Measurements from ENCODE around the gene DNAL4.
"Not testable (repeated sequence)": the region's sequence is repeated elsewhere in the genome, so short reads cannot be mapped to it uniquely, and the experiment has no call there.

Gene DNAL4

DNA sequence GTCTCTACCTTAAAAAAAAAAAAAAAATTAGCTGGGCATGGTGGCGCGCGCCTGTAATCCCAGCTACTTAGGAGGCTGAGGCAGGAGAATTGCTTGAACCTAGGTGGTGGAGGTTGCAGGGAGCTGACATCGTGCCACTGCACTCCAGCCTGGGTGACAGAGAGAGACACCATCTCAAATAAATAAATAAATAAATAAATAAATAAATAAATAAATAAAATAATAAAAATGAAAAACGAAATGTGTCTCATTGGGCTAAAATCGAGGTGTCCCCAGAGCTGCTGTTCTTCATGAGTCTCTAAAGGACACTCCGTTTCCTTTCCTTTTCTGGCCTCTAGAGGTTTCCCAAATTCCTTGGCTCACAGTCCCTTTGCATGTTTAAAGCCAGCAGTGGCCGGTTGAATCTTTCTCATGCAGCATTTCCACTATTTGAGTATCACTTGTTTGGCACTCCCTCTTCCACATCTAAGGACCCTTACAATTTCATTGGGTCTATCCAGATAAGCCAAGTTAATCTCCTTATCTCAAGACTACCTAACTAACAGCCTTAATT, 11.2 kb upstream of the DNAL4 start:
- not testable (repeated sequence) for H3K36me3 Mint-ChIP-seq, H3K4me3 Mint-ChIP-seq, H3K9me3 Mint-ChIP-seq, H3K4me1 Mint-ChIP-seq, ATAC-seq, H3K27ac Mint-ChIP-seq
- peaks cover 52% of the 10 kb centered on the region for H3K27me3 Mint-ChIP-seq

DNA sequence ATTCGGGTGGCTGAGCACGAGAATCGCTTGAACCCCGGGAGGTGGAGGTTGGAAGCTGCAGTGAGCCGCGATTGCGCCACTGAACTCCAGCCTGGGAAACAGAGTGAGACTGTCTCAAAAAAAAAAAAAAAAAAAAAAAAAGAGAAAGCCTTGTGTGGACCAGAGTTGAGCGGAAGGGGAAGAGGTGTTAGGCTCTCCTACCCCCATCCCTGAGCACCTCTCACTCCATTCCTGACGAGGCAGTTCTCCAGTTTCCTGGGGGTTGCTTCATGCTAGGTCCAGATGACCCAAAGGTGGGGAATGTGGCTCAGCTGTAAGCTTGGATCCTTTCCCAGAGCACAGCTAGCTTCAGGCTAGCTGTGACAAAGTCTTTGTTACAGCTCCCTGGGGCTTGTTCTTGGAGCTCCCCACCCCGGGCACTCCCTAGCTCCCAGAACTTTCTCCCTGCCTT, 8.8 kb upstream of the DNAL4 start:
- H3K4me3 Mint-ChIP-seq, result no peak overlapping the region
- no peak overlapping the region for H3K27ac Mint-ChIP-seq
- H3K4me1 Mint-ChIP-seq, result peaks cover 9% of the 10 kb centered on the region
- no peaks in the 10 kb centered on the region for H3K36me3 Mint-ChIP-seq
- H3K27me3 Mint-ChIP-seq, result peaks cover 57% of the 10 kb centered on the region
- ATAC-seq, result no peak
- no peaks in the 10 kb centered on the region for H3K9me3 Mint-ChIP-seq

DNA sequence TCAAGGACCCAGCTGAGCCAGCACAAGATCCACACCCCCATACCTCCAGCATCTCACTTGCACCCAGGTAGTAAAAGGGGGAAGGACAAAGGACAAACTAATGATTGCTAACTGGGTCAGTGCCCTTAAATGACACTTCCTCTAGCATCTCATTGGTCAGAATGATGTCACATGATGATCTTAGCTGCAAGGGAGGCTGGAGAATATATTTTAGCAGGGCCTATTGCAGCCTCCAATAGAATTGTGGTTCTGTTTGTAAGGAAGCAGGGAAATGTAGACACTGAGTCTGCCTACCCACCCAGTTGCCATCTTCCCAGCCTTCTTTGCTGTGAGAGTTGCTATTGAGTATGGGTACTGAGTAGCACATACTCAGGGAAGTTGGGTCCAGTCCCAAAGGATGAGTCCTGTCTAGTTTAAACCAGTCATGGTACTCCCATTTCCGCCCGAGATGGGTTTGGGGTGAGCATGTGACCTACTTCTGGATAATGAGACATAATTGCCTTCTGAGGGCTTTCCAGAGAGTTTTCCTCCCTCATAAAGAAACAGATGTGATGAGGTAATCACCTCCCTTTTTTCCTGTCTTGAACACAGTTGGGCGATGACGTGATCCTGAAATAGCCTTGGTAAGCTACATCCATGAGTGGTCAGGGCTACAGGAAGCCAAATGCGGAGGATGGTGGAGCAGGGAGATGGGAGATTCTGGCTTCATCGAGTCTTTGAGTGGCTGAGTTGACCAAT, 5.5 kb upstream of the DNAL4 start:
- Mint-ChIP-seq H3K36me3 (no peaks in the 10 kb centered on the region), H3K4me3 (no peak overlapping the region), H3K4me1 (peaks cover 9% of the 10 kb centered on the region), H3K27me3 (peaks cover 73% of the 10 kb centered on the region), H3K27ac (no peak overlapping the region), H3K9me3 (no peaks in the 10 kb centered on the region)
- no peak for ATAC-seq

DNA sequence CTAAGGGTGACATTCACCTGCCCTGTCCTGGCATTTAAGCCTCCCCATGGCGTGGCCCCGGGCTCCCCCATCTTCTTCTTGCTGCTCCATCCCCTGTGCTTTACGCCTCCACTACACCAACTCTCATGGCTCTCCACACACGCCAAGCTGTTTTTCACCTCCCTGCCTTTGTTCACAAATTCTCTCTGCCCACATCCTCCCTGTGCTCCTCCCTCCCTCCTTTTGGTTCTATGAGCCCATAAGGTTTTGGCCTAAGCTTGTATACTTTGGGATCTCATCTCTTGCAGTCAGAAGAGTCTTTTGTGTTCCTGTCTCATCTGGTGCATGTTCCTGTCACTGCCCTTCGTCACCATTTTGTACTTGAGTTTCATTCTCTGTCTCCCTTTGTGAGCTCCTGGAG, 4.6 kb upstream of the DNAL4 start:
- no peak overlapping the region for H3K4me3 Mint-ChIP-seq
- peaks cover 6% of the 10 kb centered on the region for H3K4me1 Mint-ChIP-seq
- H3K9me3 Mint-ChIP-seq, result no peaks in the 10 kb centered on the region
- H3K27ac Mint-ChIP-seq, result no peak overlapping the region
- no peak for ATAC-seq
- peaks cover 64% of the 10 kb centered on the region for H3K27me3 Mint-ChIP-seq
- no peaks in the 10 kb centered on the region for H3K36me3 Mint-ChIP-seq

DNA sequence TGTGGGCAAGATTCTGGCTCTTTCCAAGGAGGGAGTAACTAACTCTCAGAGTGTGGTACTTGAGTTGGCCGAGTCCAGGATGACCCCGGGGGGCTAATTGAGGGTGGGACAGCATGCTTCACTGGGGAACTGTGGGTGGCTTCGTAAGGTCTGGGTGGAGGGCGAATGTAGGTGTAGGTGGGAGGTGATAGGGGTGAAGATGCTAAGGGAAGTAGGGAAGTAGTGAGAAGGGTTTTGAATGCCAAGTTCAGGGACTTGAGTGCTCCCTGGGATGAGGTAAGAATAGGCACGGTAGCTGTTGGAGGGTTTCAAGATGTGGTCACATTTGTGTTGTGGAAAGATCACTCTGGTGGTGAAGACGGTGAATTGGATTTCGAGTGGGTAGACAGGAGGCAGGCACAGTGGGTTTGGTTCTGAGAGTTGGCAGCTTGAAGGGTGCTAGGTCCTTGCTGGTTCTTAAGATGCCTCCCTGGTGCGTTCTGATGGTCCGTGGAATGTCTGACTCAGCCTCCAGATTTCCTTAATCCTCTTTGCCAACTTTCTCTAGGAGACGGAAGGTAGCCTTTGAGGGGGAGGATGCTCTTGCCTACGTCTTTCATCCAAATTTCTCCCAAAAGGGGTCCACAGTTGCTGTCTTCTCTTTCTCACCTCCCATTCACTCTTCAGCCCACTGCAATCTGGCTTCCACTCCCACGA, 2.5 kb upstream of the DNAL4 start:
- Mint-ChIP-seq H3K9me3 (no peaks in the 10 kb centered on the region), H3K4me3 (no peak overlapping the region), H3K27ac (no peak overlapping the region), H3K27me3 (peaks cover 44% of the 10 kb centered on the region), H3K4me1 (peaks cover 7% of the 10 kb centered on the region), H3K36me3 (no peaks in the 10 kb centered on the region)
- ATAC-seq, result no peak

DNA sequence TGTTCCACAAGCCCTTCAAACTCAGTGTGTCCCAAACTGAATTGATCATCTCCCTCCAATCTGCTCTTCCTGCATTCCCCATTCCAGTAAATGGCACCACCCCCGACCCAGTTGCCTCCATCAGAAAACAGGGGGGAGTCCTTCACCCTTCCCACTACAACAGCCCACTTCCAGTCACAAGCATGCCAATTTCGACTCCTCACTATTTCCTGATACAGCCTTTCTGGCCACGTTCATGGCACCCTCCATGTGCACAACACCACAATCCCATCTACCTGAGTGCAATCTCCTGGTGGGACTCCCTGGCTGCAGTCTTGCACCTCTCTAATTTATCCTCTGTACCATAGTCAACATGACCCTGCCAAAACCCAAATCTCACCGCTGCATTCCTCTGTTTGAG, 1.6 kb upstream of the DNAL4 start:
- ATAC-seq, result no peak
- H3K27ac Mint-ChIP-seq, result no peak overlapping the region
- no peaks in the 10 kb centered on the region for H3K9me3 Mint-ChIP-seq
- no peak overlapping the region for H3K4me3 Mint-ChIP-seq
- peaks cover 7% of the 10 kb centered on the region for H3K4me1 Mint-ChIP-seq
- H3K27me3 Mint-ChIP-seq, result peaks cover 36% of the 10 kb centered on the region
- no peaks in the 10 kb centered on the region for H3K36me3 Mint-ChIP-seq

DNA sequence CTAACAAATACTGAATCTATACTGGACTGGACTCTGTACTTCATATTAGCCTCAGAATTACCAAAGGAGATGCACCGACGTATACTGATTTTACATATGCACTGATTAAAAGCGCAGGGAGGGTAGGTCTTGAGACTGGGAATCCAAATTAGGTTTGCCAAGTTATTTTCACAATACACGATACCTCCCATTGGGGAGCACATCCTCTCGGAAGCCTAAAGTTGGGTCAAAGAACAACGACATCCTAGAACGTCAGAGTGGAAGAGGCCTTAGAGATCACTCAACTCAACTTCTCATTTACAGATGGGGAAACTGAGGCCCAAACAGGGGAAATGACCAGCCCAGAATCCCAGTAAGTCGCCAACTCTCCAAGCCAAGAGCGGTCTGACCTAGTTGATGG, 626 bp downstream of the DNAL4 start:
- no peak for ATAC-seq
- peaks cover 7% of the 10 kb centered on the region for H3K4me1 Mint-ChIP-seq
- H3K9me3 Mint-ChIP-seq, result no peaks in the 10 kb centered on the region
- peak overlapping the region; percentile 82 for H3K4me3 Mint-ChIP-seq
- no peaks in the 10 kb centered on the region for H3K36me3 Mint-ChIP-seq
- peak overlapping the region; percentile 78 for H3K27ac Mint-ChIP-seq
- peaks cover 24% of the 10 kb centered on the region for H3K27me3 Mint-ChIP-seq

DNA sequence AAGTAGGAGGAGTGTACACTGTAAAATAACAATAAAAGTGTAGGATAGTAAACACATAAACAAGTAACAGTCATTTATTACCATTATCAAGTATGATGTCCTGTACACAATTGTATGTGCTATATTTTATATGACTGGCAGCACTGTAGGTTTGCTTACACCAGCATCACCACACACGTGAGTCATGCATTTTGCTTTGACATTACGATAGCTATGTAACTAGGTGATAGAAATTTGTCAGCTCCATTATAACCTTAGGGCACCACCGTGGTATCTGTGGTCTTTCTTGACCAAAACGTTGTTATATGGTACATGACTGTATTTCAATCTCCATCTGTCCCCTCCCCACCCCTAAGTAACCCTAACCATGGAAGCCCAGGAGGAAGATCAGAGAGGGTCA, 1.1 kb downstream of the DNAL4 start:
- no peak for ATAC-seq
- Mint-ChIP-seq H3K27me3 (peaks cover 19% of the 10 kb centered on the region), H3K27ac (peak overlapping the region; percentile 78), H3K4me3 (peak overlapping the region; percentile 82), H3K9me3 (no peaks in the 10 kb centered on the region), H3K4me1 (peaks cover 7% of the 10 kb centered on the region), H3K36me3 (peaks cover 4% of the 10 kb centered on the region)

DNA sequence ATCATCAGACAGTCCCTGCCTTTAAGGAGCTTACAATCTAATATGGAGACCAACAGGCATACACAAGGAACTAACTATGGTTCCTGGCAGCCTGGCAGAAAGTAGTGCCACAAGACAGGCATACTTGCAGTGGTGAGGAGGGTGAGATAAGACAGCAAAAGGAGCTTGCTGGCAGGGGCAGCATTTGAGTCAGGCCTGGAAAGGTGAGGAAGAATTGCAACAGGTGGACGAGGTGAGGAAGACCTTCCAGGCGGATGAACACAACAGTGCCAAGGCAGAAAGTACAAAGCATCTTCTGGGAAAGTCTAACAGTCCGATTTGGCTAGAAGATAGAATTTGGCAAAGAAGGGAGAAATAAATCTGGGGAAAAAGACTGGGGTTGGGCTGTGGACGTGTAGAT, 4.3 kb downstream of the DNAL4 start:
- H3K4me3 Mint-ChIP-seq, result no peak overlapping the region
- H3K4me1 Mint-ChIP-seq, result peaks cover 7% of the 10 kb centered on the region
- peaks cover 6% of the 10 kb centered on the region for H3K36me3 Mint-ChIP-seq
- no peaks in the 10 kb centered on the region for H3K9me3 Mint-ChIP-seq
- ATAC-seq, result no peak
- no peak overlapping the region for H3K27ac Mint-ChIP-seq
- no peaks in the 10 kb centered on the region for H3K27me3 Mint-ChIP-seq

DNA sequence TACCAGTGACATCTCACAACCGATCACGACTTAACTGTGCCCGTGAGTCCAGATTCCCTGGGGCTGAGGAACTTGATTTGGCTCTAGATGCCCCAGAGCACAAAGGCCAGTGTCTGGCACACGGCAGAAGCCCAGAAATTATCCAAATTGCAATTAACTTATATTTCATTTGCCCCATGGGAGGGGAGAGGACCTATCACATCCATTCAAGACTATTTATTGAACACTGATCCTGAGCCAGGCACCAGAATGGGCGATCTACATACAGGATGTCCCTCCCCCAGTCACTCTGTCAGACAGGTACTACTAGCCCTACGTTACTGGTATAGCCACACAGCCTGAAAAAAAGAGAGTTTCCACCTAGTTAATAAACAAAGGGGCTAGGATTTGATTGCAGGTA, 5.1 kb downstream of the DNAL4 start:
- H3K27ac Mint-ChIP-seq, result no peak overlapping the region
- H3K27me3 Mint-ChIP-seq, result no peaks in the 10 kb centered on the region
- H3K36me3 Mint-ChIP-seq, result peaks cover 6% of the 10 kb centered on the region
- no peak overlapping the region for H3K4me3 Mint-ChIP-seq
- no peaks in the 10 kb centered on the region for H3K9me3 Mint-ChIP-seq
- H3K4me1 Mint-ChIP-seq, result peaks cover 7% of the 10 kb centered on the region
- no peak for ATAC-seq

DNA sequence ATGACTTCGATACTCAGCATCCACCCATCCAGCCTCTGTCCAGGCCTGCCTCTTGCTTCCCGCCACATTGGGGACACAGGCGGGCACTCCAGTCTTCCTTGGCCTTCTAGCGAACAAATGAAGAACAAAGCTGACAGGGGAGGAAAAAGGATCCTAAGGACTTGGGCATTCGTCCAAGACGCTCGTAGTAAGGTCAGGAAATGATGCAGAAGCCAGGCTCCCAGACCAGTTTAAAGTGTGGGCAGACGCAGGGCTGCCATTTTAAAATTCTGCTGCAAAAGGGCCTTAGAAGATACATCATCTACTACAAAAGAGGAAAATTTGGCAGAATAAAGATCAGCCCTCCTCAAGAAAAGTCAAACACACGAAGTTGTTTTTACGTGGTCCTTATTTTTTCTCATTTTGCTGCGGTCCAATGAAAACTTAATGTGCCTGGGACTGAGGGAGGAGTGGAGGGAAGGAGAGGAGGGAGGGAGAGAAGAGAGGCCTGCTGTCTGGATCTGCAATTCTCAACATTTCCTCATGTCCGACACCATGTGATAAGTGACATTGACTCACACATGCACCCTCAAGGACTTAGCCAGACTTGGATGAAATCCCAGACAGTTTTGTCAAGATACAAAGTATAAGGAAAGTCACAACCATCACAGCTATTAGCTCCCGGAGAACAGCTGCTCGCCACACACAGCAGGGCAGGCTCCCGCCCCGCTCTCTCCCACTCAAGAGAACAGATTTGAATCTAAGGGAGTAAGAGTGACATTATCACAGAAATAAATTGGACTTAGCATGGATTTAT, 5.7 kb downstream of the DNAL4 start:
- no peak overlapping the region for H3K4me3 Mint-ChIP-seq
- H3K4me1 Mint-ChIP-seq, result peaks cover 10% of the 10 kb centered on the region
- ATAC-seq, result no peak
- no peaks in the 10 kb centered on the region for H3K9me3 Mint-ChIP-seq
- no peak overlapping the region for H3K27ac Mint-ChIP-seq
- peaks cover 6% of the 10 kb centered on the region for H3K36me3 Mint-ChIP-seq
- no peaks in the 10 kb centered on the region for H3K27me3 Mint-ChIP-seq

DNA sequence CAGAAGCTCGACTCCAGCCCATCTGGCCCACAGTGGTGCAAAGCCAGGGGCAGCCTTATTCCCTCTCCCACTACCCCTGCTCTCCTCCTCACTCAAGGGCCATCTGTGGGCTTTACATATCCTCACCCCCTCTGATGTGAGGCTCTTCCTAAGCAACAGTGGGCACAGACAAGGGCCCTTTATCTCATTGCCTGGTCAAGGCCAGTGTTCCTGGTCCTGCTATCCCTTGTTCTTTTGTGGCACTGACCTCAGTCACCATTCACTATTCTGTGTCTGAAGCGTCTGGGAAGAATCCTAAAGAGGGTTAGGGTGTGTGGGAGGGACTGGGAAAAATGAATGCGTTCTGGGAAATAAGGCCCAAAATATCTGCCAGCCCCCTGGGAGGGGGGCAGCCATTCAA, 7.3 kb downstream of the DNAL4 start:
- no peak for ATAC-seq

DNA sequence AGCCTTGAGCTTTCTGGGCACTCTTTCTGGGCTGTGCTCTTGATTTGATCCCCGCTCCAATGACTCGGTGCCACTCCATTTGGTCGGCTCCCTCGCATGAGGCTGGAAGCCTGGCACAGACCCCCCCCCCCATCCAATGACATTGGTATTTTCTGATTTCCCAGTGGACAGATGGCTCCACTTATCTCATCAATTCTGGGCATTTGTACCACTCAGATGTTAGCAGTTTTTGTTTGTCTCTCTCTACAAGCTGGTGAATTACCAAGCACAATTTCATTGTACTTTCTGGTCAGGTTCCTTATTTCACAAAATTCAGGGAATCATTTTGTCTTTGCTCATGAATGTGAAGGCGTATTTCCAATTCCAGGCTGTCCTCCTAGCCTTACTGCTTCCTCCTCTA, 9.1 kb downstream of the DNAL4 start:
- peaks cover 12% of the 10 kb centered on the region for H3K4me1 Mint-ChIP-seq
- no peak overlapping the region for H3K4me3 Mint-ChIP-seq
- H3K9me3 Mint-ChIP-seq, result no peaks in the 10 kb centered on the region
- ATAC-seq, result no peak
- no peak overlapping the region for H3K27ac Mint-ChIP-seq
- H3K27me3 Mint-ChIP-seq, result no peaks in the 10 kb centered on the region
- peaks cover 27% of the 10 kb centered on the region for H3K36me3 Mint-ChIP-seq

More for the DNA sequence above, 7.3 kb downstream of the DNAL4 start:
- H3K9me3 Mint-ChIP-seq, result no peaks in the 10 kb centered on the region
- H3K36me3 Mint-ChIP-seq, result peaks cover 13% of the 10 kb centered on the region
- H3K27me3 Mint-ChIP-seq, result no peaks in the 10 kb centered on the region
- no peak overlapping the region for H3K27ac Mint-ChIP-seq
- H3K4me1 Mint-ChIP-seq, result peaks cover 12% of the 10 kb centered on the region
- no peak overlapping the region for H3K4me3 Mint-ChIP-seq

DNA sequence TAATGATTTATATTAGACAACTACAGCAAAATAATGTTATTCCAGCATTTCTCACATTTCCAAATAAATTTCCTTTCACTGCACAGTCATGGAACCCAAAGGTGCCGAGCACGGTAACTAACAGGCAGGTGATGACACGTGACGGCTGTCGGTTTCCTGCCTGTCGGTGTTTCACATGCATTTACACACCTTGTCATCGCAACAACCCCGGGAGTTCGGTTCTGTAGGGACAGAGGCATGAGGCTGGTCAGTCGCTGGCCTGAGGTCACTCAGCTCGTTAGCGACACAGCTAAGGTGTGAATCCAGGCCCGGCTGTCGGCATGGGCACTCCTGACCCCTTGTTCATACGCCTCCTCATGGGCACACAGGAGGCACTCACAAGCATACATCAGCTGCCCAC, 9.9 kb downstream of the DNAL4 start:
- Mint-ChIP-seq H3K27me3 (no peaks in the 10 kb centered on the region), H3K4me1 (peaks cover 12% of the 10 kb centered on the region), H3K27ac (no peak overlapping the region), H3K9me3 (no peaks in the 10 kb centered on the region), H3K36me3 (peaks cover 35% of the 10 kb centered on the region), H3K4me3 (no peak overlapping the region)
- ATAC-seq, result no peak

DNA sequence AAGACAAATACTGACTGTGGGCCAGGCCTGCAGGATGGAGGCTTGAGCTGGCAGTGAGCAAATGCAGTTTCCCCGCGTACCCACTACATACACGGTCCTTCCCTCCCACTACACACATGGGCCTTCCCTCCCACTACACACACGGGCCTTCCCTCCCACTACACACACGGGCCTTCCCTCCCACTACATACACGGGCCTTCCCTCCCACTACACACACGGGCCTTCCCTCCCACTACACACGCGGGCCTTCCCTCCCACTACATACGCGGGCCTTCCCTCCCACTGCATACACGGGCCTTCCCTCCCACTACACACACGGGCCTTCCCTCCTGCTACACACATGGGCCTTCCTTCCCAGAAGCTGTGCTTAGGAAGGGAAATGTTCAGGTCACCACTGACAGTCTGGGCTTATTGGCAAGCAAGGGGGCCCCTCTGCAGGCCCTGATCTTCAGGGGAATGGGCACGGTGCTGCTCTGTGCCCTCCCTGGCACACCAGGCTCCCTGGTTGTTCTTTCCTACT, 10.8 kb downstream of the DNAL4 start:
- Mint-ChIP-seq H3K36me3 (peaks cover 41% of the 10 kb centered on the region), H3K4me1 (peaks cover 12% of the 10 kb centered on the region), H3K27me3 (no peaks in the 10 kb centered on the region), H3K4me3 (no peak overlapping the region), H3K9me3 (no peaks in the 10 kb centered on the region), H3K27ac (no peak overlapping the region)
- no peak for ATAC-seq
